ENCODE results near the gene PXN. TPM values are rescaled to one million over a fixed set of nuclear protein-coding genes. Genes with fewer than 3 reads are reported as not detected.
"Not testable (repeated sequence)": the region's sequence is repeated elsewhere in the genome, so short reads cannot be mapped to it uniquely, and the experiment has no call there.

The PXN gene
- total RNA-seq, 2 donors from 2014 or later, result 34.7 to 76.7 TPM

- no peak for DNase-seq (ENCODE audit: low spot score)
- no peaks in the 10 kb centered on the region for H3K27me3 ChIP-seq
- no peak overlapping the region for H3K4me3 ChIP-seq
- H3K9me3 ChIP-seq, result no peaks in the 10 kb centered on the region
- H3K4me1 ChIP-seq, result peaks cover 2 to 98% of the 10 kb centered on the region in 2 donors
- H3K27ac ChIP-seq, result peak overlapping the region; percentile 69 to 90
- peaks cover 16% of the 10 kb centered on the region for H3K36me3 ChIP-seq
- no peak for TF ChIP-seq CTCF (IDR thresholded peaks at IDR 0.05)
Observed at GRCh38 chr12:120252071-120252906, 13.2 kb downstream of the PXN start.

- H3K4me3 ChIP-seq; H3K27me3 ChIP-seq; H3K9me3 ChIP-seq; DNase-seq (ENCODE audit: low spot score): not testable (repeated sequence)
- Histone ChIP-seq H3K4me1 (peaks cover 2 to 98% of the 10 kb centered on the region in 2 donors), H3K36me3 (peaks cover 16% of the 10 kb centered on the region), H3K27ac (peak overlapping the region; percentile 69 to 90)
Observed at GRCh38 chr12:120251364-120252070, 14.0 kb downstream of the PXN start.

- TF ChIP-seq CTCF (IDR thresholded peaks at IDR 0.05), result no peak
- peak; percentile 94 for DNase-seq (ENCODE audit: low spot score)
- peak overlapping the region; percentile 4 to 29 for H3K4me3 ChIP-seq
- H3K4me1 ChIP-seq, result peaks cover 2 to 97% of the 10 kb centered on the region in 2 donors
- H3K9me3 ChIP-seq, result no peaks in the 10 kb centered on the region
- peak overlapping the region; percentile 69 to 90 for H3K27ac ChIP-seq
- no peaks in the 10 kb centered on the region for H3K27me3 ChIP-seq
- H3K36me3 ChIP-seq, result peaks cover 10% of the 10 kb centered on the region
Observed at GRCh38 chr12:120249875-120250795, 15.4 kb downstream of the PXN start.

- H3K27ac ChIP-seq, result peak overlapping the region; percentile 69 to 90
- TF ChIP-seq CTCF (IDR thresholded peaks at IDR 0.05), result no peak
- H3K36me3 ChIP-seq, result peaks cover 2% of the 10 kb centered on the region
- H3K4me1 ChIP-seq, result peaks cover 2 to 96% of the 10 kb centered on the region in 2 donors
- H3K4me3 ChIP-seq, result peak overlapping the region; percentile 4 to 29
- DNase-seq (ENCODE audit: low spot score), result no peak
- no peaks in the 10 kb centered on the region for H3K27me3 ChIP-seq
- H3K9me3 ChIP-seq, result no peaks in the 10 kb centered on the region
Observed at GRCh38 chr12:120249266-120249874, 16.2 kb downstream of the PXN start.

GRCh38 chr12:120247621-120248030, 17.9 kb downstream of the PXN start:
- Histone ChIP-seq H3K27ac (peak overlapping the region; percentile 69 to 90), H3K9me3 (no peaks in the 10 kb centered on the region), H3K4me1 (peaks cover 2 to 94% of the 10 kb centered on the region in 2 donors), H3K27me3 (no peaks in the 10 kb centered on the region), H3K4me3 (peak overlapping the region in 1 of 2 donors; percentile 29), H3K36me3 (no peaks in the 10 kb centered on the region)
- no peak for TF ChIP-seq CTCF (IDR thresholded peaks at IDR 0.05)
- no peak for DNase-seq (ENCODE audit: low spot score)

All from right atrium auricular region (tissue), 2 donors.